NK-92 (cell line): ENCODE measurements around the gene GLRA3.
"Not testable (repeated sequence)": the region's sequence is repeated elsewhere in the genome, so short reads cannot be mapped to it uniquely, and the experiment has no call there.

ENCODE experiments used
- DNase-seq: peaks from one replicate; lab custom pipeline; 2025; ENCODE audit not compliant: unreplicated experiment; lab: John Stamatoyannopoulos, UW

Gene GLRA3

GRCh38 chr4:174716986-174717770 lies 111.9 kb downstream of the GLRA3 start:
- DNase-seq = no peak

- DNase-seq = no peak
Measured at GRCh38 chr4:174714393-174715211, 114.4 kb downstream of the GLRA3 start.

GRCh38 chr4:174713821-174714220 lies 115.2 kb downstream of the GLRA3 start:
- DNase-seq = no peak

GRCh38 chr4:174713181-174713580 lies 115.9 kb downstream of the GLRA3 start:
- no peak for DNase-seq

- DNase-seq = no peak
Measured at GRCh38 chr4:174709526-174709925, 119.5 kb downstream of the GLRA3 start.

- no peak for DNase-seq
Measured at GRCh38 chr4:174708381-174708780, 120.7 kb downstream of the GLRA3 start.

GRCh38 chr4:174707902-174708301 lies 121.1 kb downstream of the GLRA3 start:
- DNase-seq = no peak

- DNase-seq = no peak
Measured at GRCh38 chr4:174707051-174707676, 121.9 kb downstream of the GLRA3 start.

GRCh38 chr4:174702979-174703478 lies 126.0 kb downstream of the GLRA3 start:
- no peak for DNase-seq

- no peak for DNase-seq
Measured at GRCh38 chr4:174699654-174700053, 129.4 kb downstream of the GLRA3 start.

- DNase-seq = no peak
Measured at GRCh38 chr4:174697896-174698295, 131.2 kb downstream of the GLRA3 start.

GRCh38 chr4:174697202-174697601 lies 131.8 kb downstream of the GLRA3 start:
- DNase-seq = no peak

- DNase-seq = no peak
Measured at GRCh38 chr4:174696657-174697056, 132.4 kb downstream of the GLRA3 start.

- not testable (repeated sequence) for DNase-seq
Measured at GRCh38 chr4:174691876-174692275, 137.2 kb downstream of the GLRA3 start.

GRCh38 chr4:174690665-174691064 lies 138.4 kb downstream of the GLRA3 start:
- no peak for DNase-seq

- no peak for DNase-seq
Measured at GRCh38 chr4:174689618-174690017, 139.4 kb downstream of the GLRA3 start.

- DNase-seq = no peak
Measured at GRCh38 chr4:174686826-174687225, 142.2 kb downstream of the GLRA3 start.

GRCh38 chr4:174681723-174682300 lies 147.2 kb downstream of the GLRA3 start:
- no peak for DNase-seq

GRCh38 chr4:174674305-174674840 lies 154.7 kb downstream of the GLRA3 start:
- no peak for DNase-seq

GRCh38 chr4:174673865-174674264 lies 155.2 kb downstream of the GLRA3 start:
- no peak for DNase-seq

- no peak for DNase-seq
Measured at GRCh38 chr4:174672276-174672675, 156.8 kb downstream of the GLRA3 start.
